Aorta (tissue), 5 donors: Measurements from ENCODE around the gene SORL1. TPM values are rescaled to one million over a fixed set of nuclear protein-coding genes. Genes with fewer than 3 reads are reported as not detected.
A peak's percentile ranks its signal among the peaks of the same experiment; 100 is the strongest.

Experiments
- ATAC-seq: fragments of 200-7000 bp; cut with Tn5 transposase; one replicate; pipeline ENCODE4 v1.9.1; 2022; ENCODE audit warnings: moderate library complexity; ENCODE audit not compliant: low FRiP score
- DNase-seq, 2 donors: peaks; one replicate each; pipeline ENCODE4 v3.0.0-alpha.2; 2020
- H3K27ac ChIP-seq, 2 donors: one replicate each; pipeline ENCODE4 v1.5.1; 2013; ENCODE audit warnings: low read length in 2 of 2, mild to moderate bottlenecking in 2 of 2, moderate library complexity in 2 of 2, control low read depth in 1 of 2, inconsistent platforms in 1 of 2, low read depth in 1 of 2
- H3K27me3 ChIP-seq, 2 donors: one replicate each; pipeline ENCODE4 v1.6.1; 2013; ENCODE audit warnings: control low read depth in 1 of 2, low read length in 1 of 2, mild to moderate bottlenecking in 1 of 2, moderate library complexity in 1 of 2; ENCODE audit not compliant: insufficient read depth in 2 of 2, control insufficient read depth in 1 of 2
- H3K36me3 ChIP-seq, 2 donors: one replicate each; pipeline ENCODE4 v1.6.1; 2013; ENCODE audit warnings: control low read depth in 1 of 2, low read length in 1 of 2, mild to moderate bottlenecking in 1 of 2; ENCODE audit not compliant: insufficient read depth in 2 of 2, control insufficient read depth in 1 of 2
- H3K4me1 ChIP-seq, 2 donors: one replicate each; pipeline ENCODE4 v1.6.1; 2013; ENCODE audit warnings: low read length in 2 of 2, control low read depth in 1 of 2, mild to moderate bottlenecking in 1 of 2, moderate library complexity in 1 of 2; ENCODE audit not compliant: insufficient read depth in 2 of 2, control insufficient read depth in 1 of 2
- H3K4me3 ChIP-seq, 2 donors: one replicate each; pipeline ENCODE4 v1.5.1; 2013; ENCODE audit warnings: low read length in 2 of 2, control low read depth in 1 of 2, mild to moderate bottlenecking in 1 of 2
- H3K9me3 ChIP-seq: one replicate; pipeline ENCODE4 v1.6.1; 2013; ENCODE audit warnings: mild to moderate bottlenecking, low read length; ENCODE audit not compliant: control insufficient read depth
- WGBS, 2 donors: extraction: QIAGEN DNeasy Blood & Tissue Kit; methylation state at CpG; one replicate each; pipeline ENCODE4 v1.1.7; 2013; 5-methylcytosine and 5-hydroxymethylcytosine counted together
- intact Hi-C, 2 donors: fragments of 100-400 bp; cut with DNase I; formaldehyde crosslinking; loops; one replicate each; pipeline versions ENCODE4 v1.14.2 to v1.15.0; 2022
- polyA plus RNA-seq, 2 donors: library from polyadenylated mRNA; stranded (reverse); fragments of 200-250 nt; gene quantifications; one replicate each; pipeline ENCODE4 v1.2.3, GENCODE V29; 2013
- total RNA-seq, 2 donors: library from RNA; stranded (reverse); fragmentation: NEBNext Ultra II Directional; extraction: Animal tissue kit (Norgen Biotek cat#: 25700); gene quantifications; one replicate each; pipeline ENCODE4 v1.2.1, GENCODE V29; 2021
- donor health status: healthy with polysubstance abuse.
- donor health status: Bipolar disorder and iron deficiency.
- donor health status: DM: no; HTN: no; CAD: no.
- donor health status: DM: no; HTN: no; CAD: no.
- donor health status: DM: yes; HTN: yes; CAD: no.

The SORL1 gene
- total and polyA plus RNA-seq, 4 donors: 0.79 to 37.2 (median 18.3) TPM

- DNase-seq: peak; percentile 93 to 96
- WGBS, 2 donors: 0% methylated on average over 44 of the region's 44 CpGs
- Histone ChIP-seq H3K36me3 (no peaks in the 10 kb centered on the region), H3K4me3 (peak overlapping the region; percentile 19 to 57), H3K9me3 (no peaks in the 10 kb centered on the region), H3K4me1 (no peaks in the 10 kb centered on the region), H3K27ac (peak overlapping the region; percentile 74 to 99), H3K27me3 (no peaks in the 10 kb centered on the region)
- intact Hi-C loops: loop anchor here (2.0 to 5.0 kb wide), 8 partner anchors 67 to 849 kb away; no protein-coding TSS in a partner anchor
- ATAC-seq: peak; percentile 98
Measured at GRCh38 chr11:121655537-121656327, 203.6 kb downstream of the SORL1 start.

GRCh38 chr11:121656328-121657090, 204.4 kb downstream of the SORL1 start:
- intact Hi-C loops: loop anchor here (2.0 to 5.0 kb wide), 6 partner anchors 66 to 551 kb away; no protein-coding TSS in a partner anchor
- DNase-seq: no peak
- Histone ChIP-seq H3K36me3 (no peaks in the 10 kb centered on the region), H3K27ac (peak overlapping the region; percentile 74 to 99), H3K9me3 (no peaks in the 10 kb centered on the region), H3K4me3 (no peak overlapping the region), H3K4me1 (no peaks in the 10 kb centered on the region), H3K27me3 (no peaks in the 10 kb centered on the region)
- WGBS, 2 donors: 20 to 24% methylated on average over 19 of the region's 19 CpGs
- ATAC-seq: no peak

GRCh38 chr11:121657146-121657545, 205.0 kb downstream of the SORL1 start:
- H3K4me3 ChIP-seq: no peak overlapping the region
- no peaks in the 10 kb centered on the region for H3K9me3 ChIP-seq
- intact Hi-C loops: loop anchor here (2.0 to 5.0 kb wide), 6 partner anchors 65 to 550 kb away; no protein-coding TSS in a partner anchor
- no peak for ATAC-seq
- no peak for DNase-seq
- no peaks in the 10 kb centered on the region for H3K36me3 ChIP-seq
- H3K27me3 ChIP-seq: no peaks in the 10 kb centered on the region
- WGBS, 2 donors: 49 to 61% methylated on average over 6 of the region's 6 CpGs
- peak overlapping the region; percentile 74 to 99 for H3K27ac ChIP-seq
- no peaks in the 10 kb centered on the region for H3K4me1 ChIP-seq

GRCh38 chr11:121659811-121660210, 207.7 kb downstream of the SORL1 start:
- no peak for DNase-seq
- Histone ChIP-seq H3K4me1 (no peaks in the 10 kb centered on the region), H3K27ac (no peak overlapping the region), H3K36me3 (no peaks in the 10 kb centered on the region), H3K27me3 (no peaks in the 10 kb centered on the region), H3K4me3 (no peak overlapping the region), H3K9me3 (no peaks in the 10 kb centered on the region)
- intact Hi-C loops: loop anchor here (5.0 kb wide), 5 partner anchors 62 to 547 kb away; no protein-coding TSS in a partner anchor
- no peak for ATAC-seq
- WGBS, 2 donors: 96 to 97% methylated on average over 3 of the region's 3 CpGs

GRCh38 chr11:121661880-121662486, 209.9 kb downstream of the SORL1 start:
- intact Hi-C loops: no loop called here
- H3K27me3 ChIP-seq: no peaks in the 10 kb centered on the region
- H3K36me3 ChIP-seq: no peaks in the 10 kb centered on the region
- ATAC-seq: peak; percentile 66
- DNase-seq: no peak
- H3K9me3 ChIP-seq: no peaks in the 10 kb centered on the region
- WGBS, 2 donors: 30 to 56% methylated on average over 4 of the region's 4 CpGs
- H3K27ac ChIP-seq: no peak overlapping the region
- no peaks in the 10 kb centered on the region for H3K4me1 ChIP-seq
- no peak overlapping the region for H3K4me3 ChIP-seq

GRCh38 chr11:121664144-121664543, 212.0 kb downstream of the SORL1 start:
- Histone ChIP-seq H3K27me3 (no peaks in the 10 kb centered on the region), H3K36me3 (no peaks in the 10 kb centered on the region), H3K4me3 (no peak overlapping the region), H3K4me1 (no peaks in the 10 kb centered on the region), H3K9me3 (no peaks in the 10 kb centered on the region), H3K27ac (no peak overlapping the region)
- ATAC-seq (no peak), DNase-seq (no peak)
- intact Hi-C loops: no loop called here

- intact Hi-C loops: no loop called here
- Histone ChIP-seq H3K27ac (no peak overlapping the region), H3K36me3 (no peaks in the 10 kb centered on the region), H3K9me3 (no peaks in the 10 kb centered on the region), H3K4me1 (no peaks in the 10 kb centered on the region), H3K27me3 (no peaks in the 10 kb centered on the region), H3K4me3 (no peak overlapping the region)
- WGBS, 2 donors: 94 to 98% methylated on average over 6 of the region's 6 CpGs
- ATAC-seq: no peak
- DNase-seq: no peak
Measured at GRCh38 chr11:121665206-121665838, 213.2 kb downstream of the SORL1 start.

- intact Hi-C loops: no loop called here
- WGBS, 2 donors: 90 to 94% methylated on average over 1 of the region's 1 CpG
Measured at GRCh38 chr11:121667836-121668235, 215.7 kb downstream of the SORL1 start.

More at GRCh38 chr11:121667836-121668235, 215.7 kb downstream of the SORL1 start:
- Histone ChIP-seq H3K27ac (no peak overlapping the region), H3K4me1 (peaks cover 0 to 11% of the 10 kb centered on the region in 2 donors), H3K4me3 (no peak overlapping the region), H3K27me3 (no peaks in the 10 kb centered on the region), H3K36me3 (no peaks in the 10 kb centered on the region), H3K9me3 (no peaks in the 10 kb centered on the region)
- ATAC-seq (no peak), DNase-seq (no peak)
